ENCODE data around the gene PBX3. TPM values are rescaled to one million over a fixed set of nuclear protein-coding genes. Genes with fewer than 3 reads are reported as not detected.

The PBX3 gene
- total and polyA plus RNA-seq, 9 of the 15 experiments (the other 6 are each of a cell fraction or from before 2014, with no cell fraction given), result 0.14 to 5.8 (median 0.92) TPM

GRCh38 chr9:125854553-125855275, 107.5 kb downstream of the PBX3 start:
- FAIRE-seq, result no peak

More at GRCh38 chr9:125854553-125855275, 107.5 kb downstream of the PBX3 start:
- in situ Hi-C loops (cut with MboI) (no loop called here), intact Hi-C loops (cut with micrococcal nuclease) (no loop called here)
- Histone ChIP-seq H3K27ac (ENCODE audit: extremely low read depth, low read depth, low read length) (no peak overlapping the region), H3K9ac (ENCODE audit: insufficient read depth in 1 of 2, low read depth in 2 of 2, low read length in 2 of 2) (no peak overlapping the region), H2AFZ (ENCODE audit: low read depth, low read length) (no peak overlapping the region), H4K20me1 (replicated peaks; ENCODE audit: control insufficient read depth, insufficient read depth, low read length) (no peaks in the 10 kb centered on the region), H3K36me3 (ENCODE audit: control insufficient read depth, insufficient read depth, low read length) (no peaks in the 10 kb centered on the region), H3K9me1 (ENCODE audit: control insufficient read depth, insufficient read depth, low read length) (no peaks in the 10 kb centered on the region), H3K4me1 (replicated peaks in 1 of 2; ENCODE audit: control insufficient read depth in 2 of 2, insufficient read depth in 2 of 2, low read length in 2 of 2) (no peaks in the 10 kb centered on the region), H3K79me2 (ENCODE audit: control insufficient read depth, insufficient read depth, low read length) (no peaks in the 10 kb centered on the region), H3K9me3 (replicated peaks; ENCODE audit: control insufficient read depth, insufficient read depth, low read depth, low read length) (no peaks in the 10 kb centered on the region), H3K4me3 (no peak overlapping the region), H3K4me2 (ENCODE audit: insufficient read depth, low read length) (no peak overlapping the region), H3K27me3 (ENCODE audit: control insufficient read depth in 2 of 2, insufficient read depth in 2 of 2, low read length in 2 of 2) (no peaks in the 10 kb centered on the region)
- CTCF ChIA-PET (ENCODE audit: low intra/inter-chr PET ratio), result no interaction called here
- DNase-seq (ENCODE audit: extremely low read depth in 1 of 4, low spot score in 3 of 4), result no peak
- no peak for ATAC-seq
- POLR2A ChIA-PET, result no interaction called here
- BruUV-seq (replicated peaks), result no TSS peak
- no peak for TF ChIP-seq CBX1 (IDR thresholded peaks at IDR 0.05; ENCODE audit: low read depth)
- TF ChIP-seq SLC30A9 (CRISPR knock-in tag; IDR thresholded peaks at IDR 0.05), result no peak
- TF ChIP-seq HMG20A (CRISPR knock-in tag; conservative IDR thresholded peaks at IDR 0.05), result no peak
- no peak for TF ChIP-seq ZNF282 (CRISPR knock-in tag; IDR thresholded peaks at IDR 0.05)
- no peak for TF ChIP-seq ILF3 (IDR thresholded peaks at IDR 0.05; ENCODE audit: borderline replicate concordance)
- no peak for TF ChIP-seq ZBTB7A (IDR thresholded peaks at IDR 0.05; ENCODE audit: borderline replicate concordance, control insufficient read depth, low read depth, low read length)
- TF ChIP-seq HBP1 (CRISPR knock-in tag; IDR thresholded peaks at IDR 0.05), result no peak
- TF ChIP-seq NR0B1 (IDR thresholded peaks at IDR 0.05; ENCODE audit: partially characterized antibody), result no peak
- TF ChIP-seq SAFB (IDR thresholded peaks at IDR 0.05; ENCODE audit: borderline replicate concordance, low read depth, low read length), result no peak
- TF ChIP-seq ZNF778 (CRISPR knock-in tag; IDR thresholded peaks at IDR 0.05), result no peak
- TF ChIP-seq SIN3A (IDR thresholded peaks at IDR 0.05; ENCODE audit: borderline replicate concordance in 2 of 2, control insufficient read depth in 1 of 2, low read depth in 2 of 2, low read length in 2 of 2), result no peak
- no peak for TF ChIP-seq RCOR1 (IDR thresholded peaks at IDR 0.05; ENCODE audit: borderline replicate concordance in 1 of 2, low read depth in 2 of 2, low read length in 2 of 2)
- no peak for TF ChIP-seq CREM (IDR thresholded peaks at IDR 0.05; ENCODE audit: low read depth)
- TF ChIP-seq FOXA3 (CRISPR knock-in tag; conservative IDR thresholded peaks at IDR 0.05 in 1 of 2, IDR thresholded peaks at IDR 0.05 in 1 of 2), result no peak
- no peak for TF ChIP-seq U2AF2 (optimal IDR thresholded peaks at IDR 0.05; ENCODE audit: low read depth, low read length)
- no peak for TF ChIP-seq RB1 (IDR thresholded peaks at IDR 0.05; ENCODE audit: low read depth)
